Myocyte (in vitro differentiated cells): Measurements from ENCODE around the gene CDH18. TPM values are rescaled to one million over a fixed set of nuclear protein-coding genes. Genes with fewer than 3 reads are reported as not detected.

Source experiments
- DNase-seq: peaks from one replicate; pipeline ENCODE4 v3.0.0-alpha.2; 2012; ENCODE audit warnings: low read depth
- total RNA-seq: library from RNA; depleted of rRNA; stranded (reverse); fragments of >200 nt; gene quantifications from 2 replicates; pipeline ENCODE4 v1.2.3, GENCODE V29; 2014

CDH18 gene
- total RNA-seq, 1 donor from 2014 or later, result 0.11 TPM

DNA sequence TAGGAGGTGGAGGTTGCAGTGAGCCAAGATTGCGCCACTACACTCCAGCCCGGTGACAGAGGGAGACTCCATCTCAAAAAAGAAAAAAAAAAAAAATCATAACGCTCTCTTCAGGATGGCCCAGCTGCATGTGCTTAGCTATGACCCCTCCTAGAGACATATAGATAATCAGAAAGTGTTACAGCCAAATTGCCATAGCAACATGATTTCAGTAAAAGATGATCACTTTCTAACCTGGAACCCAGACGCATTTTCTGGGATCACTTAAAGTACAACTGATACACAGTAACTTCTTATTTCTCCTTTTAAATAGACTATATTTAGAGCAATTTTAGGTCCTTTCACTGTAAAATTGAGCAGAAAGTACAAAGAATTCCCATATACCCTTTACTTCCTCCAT lies 372.9 kb downstream of the CDH18 start:
- no peak for DNase-seq

DNA sequence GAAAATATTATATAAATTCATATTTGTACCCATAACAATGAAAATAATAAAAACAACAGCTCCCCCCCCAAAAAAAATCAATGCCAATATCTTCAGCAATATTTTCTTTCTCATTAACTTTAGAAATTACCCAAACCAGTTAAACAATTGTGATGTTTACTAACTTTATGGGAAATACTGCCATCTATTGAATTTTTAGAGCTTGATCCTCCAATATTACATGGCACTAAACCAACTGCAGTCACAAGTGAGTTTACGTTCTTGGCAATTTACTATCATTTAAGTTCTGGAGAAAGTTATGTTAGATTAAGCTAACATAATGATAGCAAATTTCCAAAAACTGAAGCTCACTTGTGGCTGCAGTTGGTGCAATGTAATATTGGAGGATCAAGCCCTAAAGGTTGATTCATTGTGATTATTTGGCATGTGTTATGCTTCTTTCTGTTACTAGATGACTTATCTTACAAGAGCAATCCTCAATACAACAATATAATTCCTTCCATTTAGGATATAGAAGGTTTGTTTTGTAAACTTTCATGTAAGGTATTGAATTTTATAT lies 379.5 kb downstream of the CDH18 start:
- DNase-seq, result no peak

DNA sequence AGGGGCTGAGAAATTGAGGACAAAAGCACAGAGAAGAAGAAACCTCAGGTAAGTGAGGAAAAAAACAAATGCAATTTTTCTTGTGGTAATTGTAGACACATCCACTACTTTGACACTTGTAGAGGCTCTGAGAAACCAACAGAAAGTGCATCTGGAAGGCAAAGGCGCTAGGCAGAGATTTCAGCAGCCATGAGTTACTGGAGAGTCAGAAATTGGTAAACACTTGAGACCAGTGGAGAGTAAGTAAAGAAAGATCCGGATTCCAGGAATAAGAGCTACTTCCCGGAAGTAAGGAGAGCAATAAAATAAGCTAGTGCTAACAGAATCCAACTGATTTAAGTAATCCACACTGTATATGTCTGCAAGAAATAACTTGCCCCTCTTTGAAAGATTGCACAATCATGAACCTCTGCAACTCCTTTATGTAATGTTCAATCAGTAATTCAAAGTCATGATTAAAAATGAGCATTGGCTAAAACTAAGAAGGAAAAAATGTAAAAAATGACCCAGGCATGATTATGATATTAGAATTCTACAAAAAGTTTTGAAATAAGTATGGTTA lies 382.1 kb downstream of the CDH18 start:
- no peak for DNase-seq

DNA sequence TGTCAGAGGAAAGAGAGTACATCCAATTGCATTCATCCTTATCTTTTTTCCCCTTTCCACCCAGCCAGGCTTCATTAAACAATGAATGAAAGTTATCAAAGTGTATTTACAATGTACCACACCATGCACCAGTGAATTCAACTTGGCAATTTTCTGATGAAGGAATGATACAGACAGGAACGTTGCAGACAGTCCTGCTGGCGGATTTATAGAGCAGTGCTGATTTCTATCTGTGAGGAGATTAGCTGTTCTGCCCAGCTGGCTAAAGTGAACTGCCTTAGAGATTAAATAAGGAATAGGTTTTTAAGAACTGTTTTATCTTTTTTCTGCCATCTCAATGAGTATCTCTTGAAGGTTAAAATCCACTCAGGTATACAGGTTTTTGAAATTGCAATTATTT lies 403.9 kb downstream of the CDH18 start:
- DNase-seq, result no peak

DNA sequence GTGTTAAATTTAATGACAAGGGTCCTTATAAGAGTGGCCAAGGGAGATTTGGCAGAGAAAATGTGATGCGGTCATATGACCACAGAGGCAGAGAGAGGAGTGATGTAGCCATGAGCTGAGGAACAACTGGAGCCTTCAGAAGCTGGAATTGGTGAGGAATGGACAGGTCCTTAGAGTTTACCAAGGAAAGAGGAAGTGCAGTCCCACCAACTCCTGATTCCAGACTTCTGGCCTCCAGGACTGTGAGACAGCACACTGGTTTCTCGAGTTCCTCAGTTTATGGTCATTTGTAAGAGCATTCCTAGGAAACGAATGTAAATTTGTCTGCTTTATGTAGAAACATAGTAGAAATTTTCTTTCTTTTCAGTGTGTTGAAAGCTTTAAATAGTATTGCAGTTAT lies 410.1 kb downstream of the CDH18 start:
- no peak for DNase-seq

DNA sequence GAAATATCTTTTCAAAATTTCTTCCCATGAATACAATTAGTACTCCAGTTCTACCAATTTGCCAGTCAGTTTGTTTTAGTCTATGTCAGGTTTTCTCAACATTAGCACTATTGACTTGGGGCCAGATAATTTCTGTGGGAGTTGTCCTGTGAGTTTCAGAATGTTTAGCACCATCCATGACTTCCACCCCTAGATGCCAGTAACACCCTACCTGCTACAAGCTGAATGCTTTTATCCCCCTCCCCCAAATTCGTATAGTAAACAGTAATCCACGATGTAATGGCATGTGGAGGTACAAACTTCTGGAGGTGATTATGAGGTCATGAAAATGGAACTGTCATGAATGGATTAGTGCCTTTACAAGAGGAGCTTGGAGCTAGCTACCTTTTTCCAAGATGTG lies 420.0 kb downstream of the CDH18 start:
- DNase-seq, result no peak

DNA sequence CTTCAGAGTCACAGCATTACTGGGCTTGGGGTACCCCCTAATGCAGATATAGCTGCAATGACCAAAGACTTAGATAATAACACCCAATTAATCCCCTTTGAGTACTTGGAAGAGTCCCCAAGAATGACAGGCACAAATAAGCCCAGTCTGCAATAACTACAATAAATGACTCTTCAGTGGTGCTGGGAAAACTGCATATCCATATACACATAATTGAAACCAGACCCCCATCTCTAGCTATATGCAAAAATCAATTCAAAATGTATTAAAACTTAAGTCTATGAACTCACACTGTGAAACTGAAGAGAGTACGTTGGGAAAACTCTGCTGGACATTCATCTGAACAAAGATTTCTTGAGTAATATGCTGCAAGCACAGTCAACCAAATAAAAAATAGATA lies 422.5 kb downstream of the CDH18 start:
- DNase-seq, result no peak

DNA sequence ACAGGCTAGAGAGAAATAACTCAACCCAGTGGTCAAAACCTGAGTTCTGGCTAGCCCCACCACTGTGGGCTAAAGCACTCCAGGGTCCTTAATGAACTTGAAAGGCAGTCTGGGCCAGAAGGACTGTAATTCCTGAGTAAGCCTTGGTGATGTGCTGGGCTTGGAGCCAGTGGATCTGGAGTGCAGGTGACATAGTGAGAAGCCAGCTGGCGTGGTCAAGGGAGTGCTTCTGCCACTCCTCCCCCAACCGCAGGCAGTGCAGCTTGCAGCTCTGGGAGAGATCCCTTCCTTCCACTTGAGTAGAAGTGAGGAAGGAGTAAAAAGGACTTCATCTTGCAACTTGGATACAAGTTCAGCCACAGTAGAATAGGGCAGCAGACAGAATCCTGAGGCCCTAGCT lies 424.0 kb downstream of the CDH18 start:
- DNase-seq, result no peak

DNA sequence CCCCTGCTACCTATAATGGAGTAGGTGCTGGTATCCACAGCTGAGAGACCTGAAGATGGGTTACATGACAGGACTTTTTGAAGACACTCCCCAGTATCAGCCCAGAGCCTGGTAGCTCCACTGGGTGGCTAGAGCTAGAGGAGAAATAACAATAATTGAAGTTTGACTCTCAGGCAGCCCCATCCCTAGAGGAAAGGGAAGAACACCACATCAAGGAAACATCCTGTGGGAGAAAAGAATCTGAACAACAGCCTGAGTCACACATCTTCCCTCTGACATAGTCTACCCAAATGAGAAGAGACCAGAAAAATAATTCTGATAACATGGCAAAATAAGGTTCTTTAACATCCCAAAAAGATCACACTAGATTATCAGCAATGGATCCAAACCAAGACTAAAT lies 432.1 kb downstream of the CDH18 start:
- no peak for DNase-seq

DNA sequence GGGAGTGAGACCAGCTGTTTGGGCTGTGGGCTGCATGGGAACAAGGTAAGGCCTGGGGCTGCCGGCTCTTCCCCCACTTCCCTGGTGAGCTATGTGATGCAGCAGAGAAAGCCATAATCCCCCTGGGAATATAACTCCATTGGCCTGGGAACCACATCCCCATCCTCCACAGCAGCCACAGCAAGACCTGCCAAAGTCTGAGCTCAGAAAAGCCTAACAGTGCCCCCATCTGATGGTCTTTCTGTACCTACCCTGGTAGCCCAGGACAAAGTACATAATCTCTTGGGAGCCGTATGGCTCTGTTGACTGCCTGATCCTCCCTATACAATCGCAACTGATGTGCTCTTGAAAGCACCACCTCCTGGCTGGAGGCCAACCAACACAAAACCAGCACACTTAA lies 432.6 kb downstream of the CDH18 start:
- no peak for DNase-seq

DNA sequence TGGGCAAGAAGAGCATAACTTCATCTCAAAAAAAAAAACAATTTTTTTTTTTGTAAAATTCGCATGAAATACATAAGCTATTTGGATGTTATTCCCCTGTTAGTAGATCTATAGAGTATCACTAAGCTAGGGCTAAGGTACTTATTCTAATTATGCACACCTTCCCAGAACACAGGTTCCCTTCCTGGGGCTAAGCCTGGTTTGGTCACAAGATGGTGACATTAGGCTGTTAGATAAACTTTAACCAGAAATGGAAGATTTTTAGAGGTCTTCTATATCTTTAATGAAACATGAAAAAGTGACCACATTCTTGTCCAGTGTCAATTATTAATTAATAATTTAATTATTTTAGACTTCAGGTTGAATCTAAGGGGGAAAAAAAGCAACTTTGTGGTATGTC lies 433.5 kb downstream of the CDH18 start:
- no peak for DNase-seq

DNA sequence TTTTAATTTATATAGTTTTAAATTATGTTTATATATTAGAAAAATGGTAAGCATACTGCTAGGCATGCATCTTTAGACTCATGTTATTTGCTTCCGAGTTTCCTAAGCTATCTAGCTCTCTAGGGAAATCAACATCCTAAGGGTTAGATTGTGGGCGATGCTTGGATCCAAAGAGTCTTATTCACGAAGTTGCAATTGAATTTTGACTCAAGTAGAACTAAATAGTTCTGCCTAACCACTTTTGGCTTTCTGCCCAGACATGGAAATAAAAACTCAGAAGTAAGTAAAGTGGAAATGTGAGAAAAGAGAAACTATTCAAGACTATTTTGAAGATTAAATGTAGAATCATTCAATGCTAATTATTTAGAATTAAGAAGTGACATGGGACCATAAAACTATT lies 440.4 kb downstream of the CDH18 start:
- peak; percentile 15 for DNase-seq

DNA sequence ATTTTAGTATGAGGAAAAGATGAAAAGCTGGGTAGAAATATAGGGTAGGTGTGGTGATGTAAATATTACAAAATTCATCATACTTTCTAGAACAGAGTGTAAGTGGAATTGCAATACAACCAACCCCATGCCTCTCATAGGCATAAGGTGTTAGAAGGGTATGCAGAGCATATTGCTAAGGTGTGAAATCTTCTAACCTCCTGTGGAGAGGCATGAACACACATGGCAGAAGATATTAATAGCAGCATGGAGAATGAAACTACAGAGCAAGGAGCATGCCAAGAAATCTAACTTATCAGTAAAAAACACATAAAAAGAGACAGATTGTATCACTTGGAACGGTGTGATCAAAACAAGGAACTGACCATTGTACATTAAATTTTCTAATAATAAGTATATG lies 441.5 kb downstream of the CDH18 start:
- no peak for DNase-seq

DNA sequence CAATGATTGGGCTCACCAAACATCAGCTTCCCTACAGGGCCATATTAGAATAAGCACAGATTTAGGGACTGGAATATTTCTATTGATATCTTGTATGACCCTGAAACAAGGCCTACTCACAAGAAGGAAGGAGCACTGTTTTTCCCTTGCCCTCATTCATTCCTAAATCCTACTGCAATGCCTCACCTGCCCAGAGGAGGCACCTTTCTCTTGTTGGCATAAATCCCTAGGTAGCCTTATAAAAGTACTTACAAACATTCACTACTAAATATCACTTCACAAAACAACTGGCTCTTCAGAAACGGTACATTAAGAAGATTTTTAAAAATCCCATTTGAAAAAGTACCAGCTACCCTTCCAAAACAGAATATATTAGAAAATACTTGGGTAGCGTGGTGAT lies 449.4 kb downstream of the CDH18 start:
- no peak for DNase-seq

DNA sequence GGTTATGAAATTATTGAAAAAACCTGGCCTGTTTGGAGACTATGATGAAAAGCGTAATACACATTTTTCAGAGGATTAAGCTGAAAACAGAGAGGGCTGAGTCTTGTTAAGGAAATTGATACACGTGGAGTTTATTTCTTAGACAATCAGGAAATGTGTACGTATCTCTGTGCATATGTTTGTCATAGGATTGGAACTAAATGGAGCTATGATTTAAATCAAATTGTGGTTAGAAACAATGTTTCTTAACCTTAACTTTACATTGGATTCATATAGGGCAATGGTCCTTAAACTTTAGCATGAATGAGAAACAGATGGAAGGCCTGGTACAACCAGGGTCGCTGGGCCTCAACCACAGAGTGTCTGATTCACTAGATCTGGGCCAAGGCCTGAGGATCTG lies 451.6 kb downstream of the CDH18 start:
- no peak for DNase-seq

DNA sequence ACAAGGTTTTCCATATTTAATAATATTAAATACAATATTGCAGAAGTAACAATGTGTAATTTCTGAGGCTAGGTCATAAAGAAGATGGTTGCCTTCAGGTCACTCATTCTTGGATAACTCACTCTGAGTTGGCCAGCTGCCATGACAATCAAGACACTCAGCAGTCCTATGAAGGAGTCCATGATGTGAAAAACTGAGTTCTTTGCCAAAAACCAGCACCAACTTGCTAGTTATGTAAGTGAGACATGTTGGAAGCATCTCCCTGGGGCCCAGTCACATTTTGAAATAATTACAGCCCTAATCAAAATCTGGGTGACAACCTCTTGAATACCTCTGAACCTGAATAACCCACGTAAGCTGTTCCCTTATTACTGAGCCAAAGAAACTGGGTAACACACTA lies 453.2 kb downstream of the CDH18 start:
- no peak for DNase-seq

DNA sequence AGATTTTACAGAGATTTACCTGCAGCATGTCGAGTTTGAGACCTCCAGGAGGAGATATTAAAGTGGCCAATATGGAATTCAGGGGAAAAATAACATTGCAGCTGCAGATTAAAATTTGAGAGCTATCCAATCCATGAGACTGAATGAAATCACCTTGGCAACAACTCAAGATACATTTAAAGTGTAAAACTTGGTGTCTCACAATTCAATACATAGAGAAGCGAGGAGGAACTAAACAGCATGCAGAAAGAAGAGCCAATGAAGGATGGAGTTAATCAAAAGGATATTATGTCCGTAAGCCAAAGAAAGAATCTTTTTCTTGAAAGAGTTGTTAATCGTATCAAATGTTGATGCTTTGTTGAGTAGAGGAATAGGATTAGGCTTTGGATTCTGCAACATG lies 455.1 kb downstream of the CDH18 start:
- DNase-seq, result no peak

DNA sequence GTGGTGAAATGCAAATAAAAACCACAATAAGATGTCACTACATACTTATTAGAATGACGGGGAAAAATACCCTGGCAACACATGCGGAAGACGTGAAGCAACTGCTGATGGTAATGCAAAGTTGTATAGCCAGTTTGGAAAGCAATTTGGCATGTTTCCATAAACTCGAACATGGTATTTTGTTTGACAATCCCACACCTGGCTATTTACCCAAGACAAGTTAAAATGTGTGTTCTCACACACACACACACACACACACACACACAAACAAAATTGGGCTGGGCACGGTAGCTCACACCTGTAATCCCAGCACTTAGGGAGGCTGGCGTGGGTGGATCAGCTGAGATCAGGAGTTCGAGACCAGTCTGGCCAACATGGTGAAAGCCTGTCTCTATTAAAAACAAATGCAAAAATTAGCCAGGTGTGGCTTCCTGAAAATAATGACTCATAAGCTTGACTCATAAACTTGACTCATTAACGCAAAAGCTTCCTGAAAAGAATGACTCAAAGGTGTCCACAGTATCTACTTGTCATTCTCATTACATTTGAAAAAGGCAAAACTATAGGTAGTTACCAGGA lies 456.5 kb downstream of the CDH18 start:
- DNase-seq, result no peak

DNA sequence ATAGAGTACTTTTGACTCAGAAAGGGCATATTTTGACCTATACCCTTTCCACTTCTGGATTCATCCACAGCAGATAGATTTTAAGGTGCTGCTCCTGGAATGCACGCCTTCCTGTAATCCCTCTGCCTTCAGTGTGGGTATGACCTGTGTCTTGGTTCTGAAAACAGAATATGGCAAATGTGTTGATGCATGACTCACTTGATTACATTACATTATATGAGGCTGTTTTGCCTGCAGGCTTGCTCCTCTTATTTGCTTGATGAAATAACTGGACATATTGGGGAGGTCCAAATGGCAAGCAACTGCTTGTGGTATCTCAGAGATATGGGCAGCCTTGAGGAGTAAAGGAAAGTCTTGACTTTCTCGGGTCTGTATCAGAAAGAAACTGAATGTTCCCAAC lies 468.6 kb downstream of the CDH18 start:
- DNase-seq, result no peak

DNA sequence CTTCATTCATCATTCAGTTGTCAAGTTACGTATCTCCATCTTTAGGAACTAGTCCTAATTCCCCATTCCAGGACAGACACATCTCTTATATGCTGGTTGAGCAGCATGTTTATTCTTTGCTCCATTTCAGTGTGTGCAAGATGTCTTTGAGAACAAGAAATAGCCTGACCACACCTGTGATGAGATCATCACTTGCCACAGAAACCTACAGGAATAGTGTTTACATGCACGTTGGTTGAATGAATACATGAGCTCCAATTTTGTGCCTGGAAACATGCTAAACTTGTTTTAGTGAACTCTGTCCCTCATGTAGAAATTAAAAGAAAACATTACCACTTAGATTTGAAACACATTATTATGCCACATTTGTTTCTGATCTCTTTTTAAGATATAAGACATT lies 489.1 kb downstream of the CDH18 start:
- DNase-seq, result no peak

DNA sequence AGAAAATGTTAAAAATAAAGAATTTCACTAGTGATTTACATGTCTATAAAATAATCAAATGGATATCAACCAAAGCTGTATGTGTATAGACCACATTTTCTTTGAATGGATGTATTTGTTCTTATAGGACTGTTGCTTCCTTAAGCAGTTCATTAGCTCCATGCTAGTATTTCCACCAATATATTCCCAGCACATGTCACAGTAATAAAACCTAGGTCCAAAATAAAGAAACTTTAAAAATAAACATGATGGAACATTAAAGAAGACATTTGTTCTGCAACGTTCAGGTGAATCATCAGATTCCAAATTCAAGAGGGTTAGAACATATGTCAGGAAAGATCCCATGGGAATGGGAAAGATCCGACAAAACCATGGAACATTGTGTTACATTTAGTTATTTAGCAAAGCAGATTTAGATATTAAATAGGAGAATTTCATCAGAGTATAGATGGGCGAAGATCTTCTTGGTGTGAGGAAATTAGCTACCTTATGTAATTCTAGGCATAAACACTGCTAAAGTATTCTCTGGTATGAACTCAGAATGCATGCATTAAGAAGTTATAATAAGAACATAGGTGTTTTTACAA lies 490.7 kb downstream of the CDH18 start:
- no peak for DNase-seq

DNA sequence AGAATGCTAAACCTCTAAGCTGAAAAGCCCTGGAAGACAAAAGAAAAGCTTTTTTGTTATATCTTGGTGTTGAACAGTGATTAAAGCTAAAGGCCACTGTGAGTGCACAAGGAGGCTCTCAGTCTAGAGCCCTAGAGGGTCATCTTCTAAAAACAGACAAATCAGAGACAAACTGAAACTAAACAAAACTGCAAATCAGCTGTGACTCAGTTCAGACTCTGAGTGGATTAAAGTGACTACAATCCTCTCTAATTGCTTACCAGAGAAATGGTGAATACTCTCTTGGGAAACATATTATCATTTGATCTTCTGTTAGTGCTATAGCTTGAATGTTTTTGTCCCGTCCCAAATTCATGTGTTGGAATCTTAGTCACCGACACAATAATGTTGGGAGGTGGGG lies 491.9 kb downstream of the CDH18 start:
- DNase-seq, result no peak

DNA sequence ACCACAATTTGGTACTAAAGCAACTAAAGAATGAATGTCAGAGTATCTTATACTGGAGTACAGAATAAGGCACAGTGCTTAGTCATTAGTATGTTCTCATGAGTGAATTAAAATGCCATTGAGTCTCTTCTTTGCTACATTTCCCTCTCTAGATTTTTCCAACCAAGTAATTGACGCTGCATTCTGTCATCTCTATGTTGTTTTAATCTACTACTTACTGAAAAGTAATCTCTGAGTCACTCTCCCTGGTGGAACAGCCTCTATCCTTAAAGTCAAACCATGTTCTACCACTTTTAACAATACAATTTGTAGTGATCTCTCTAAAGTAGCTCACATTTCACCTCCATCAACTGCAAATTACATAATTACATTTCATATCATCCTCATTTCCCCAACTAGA lies 495.1 kb downstream of the CDH18 start:
- DNase-seq, result no peak
